NOMO-1 treated with dmso at 0.1 percent for 144 hours (cell line): ENCODE measurements around the gene E2F4.

ENCODE experiments used
- DNase-seq: peaks from one replicate; lab custom pipeline; 2025; ENCODE audit not compliant: unreplicated experiment; lab: John Stamatoyannopoulos, UW

Gene E2F4

GRCh38 chr16:67190448-67191399, 1.2 kb upstream of the E2F4 start:
- DNase-seq = no peak

- no peak for DNase-seq
Observed at GRCh38 chr16:67191411-67191994, 452 bp upstream of the E2F4 start.

- no peak for DNase-seq
Observed at GRCh38 chr16:67192781-67193361, 916 bp downstream of the E2F4 start.

GRCh38 chr16:67193536-67193935, 1.6 kb downstream of the E2F4 start:
- no peak for DNase-seq

GRCh38 chr16:67194260-67194659, 2.3 kb downstream of the E2F4 start:
- DNase-seq = no peak

GRCh38 chr16:67195676-67196075, 3.7 kb downstream of the E2F4 start:
- DNase-seq = no peak

GRCh38 chr16:67196881-67197280, 4.9 kb downstream of the E2F4 start:
- no peak for DNase-seq

GRCh38 chr16:67197704-67198103, 5.7 kb downstream of the E2F4 start:
- no peak for DNase-seq

- no peak for DNase-seq
Observed at GRCh38 chr16:67198238-67198734, 6.3 kb downstream of the E2F4 start.

- no peak for DNase-seq
Observed at GRCh38 chr16:67199011-67199807, 7.3 kb downstream of the E2F4 start, which contains the start of gene ELMO3. Gene ELMO3 (plus strand): TSS chr16:67199131. CDS start chr16:67199327, 196 bp downstream.

- no peak for DNase-seq
Observed at GRCh38 chr16:67199808-67200198, 7.8 kb downstream of the E2F4 start.

GRCh38 chr16:67200491-67200890, 8.5 kb downstream of the E2F4 start:
- no peak for DNase-seq

- DNase-seq = no peak
Observed at GRCh38 chr16:67201411-67202345, 9.7 kb downstream of the E2F4 start.

GRCh38 chr16:67202426-67202825, 10.5 kb downstream of the E2F4 start:
- no peak for DNase-seq

- DNase-seq = no peak
Observed at GRCh38 chr16:67202956-67203493, 11.1 kb downstream of the E2F4 start.

- no peak for DNase-seq
Observed at GRCh38 chr16:67204076-67204475, 12.1 kb downstream of the E2F4 start.

- no peak for DNase-seq
Observed at GRCh38 chr16:67206129-67206837, 14.3 kb downstream of the E2F4 start.

GRCh38 chr16:67206838-67207248, 14.9 kb downstream of the E2F4 start:
- no peak for DNase-seq
